GM19467 (cell line): ENCODE data around the gene RALY.

ENCODE experiments used
- ATAC-seq: cut with Tn5 transposase; IDR thresholded peaks from one replicate; pipeline ENCODE4 v1.9.1; 2021; ENCODE audit warnings: mild to moderate bottlenecking, moderate library complexity; ENCODE audit not compliant: unreplicated experiment

Gene RALY

GRCh38 chr20:34047010-34047687 is 53.4 kb downstream of the RALY start:
- ATAC-seq, result no peak

DNA sequence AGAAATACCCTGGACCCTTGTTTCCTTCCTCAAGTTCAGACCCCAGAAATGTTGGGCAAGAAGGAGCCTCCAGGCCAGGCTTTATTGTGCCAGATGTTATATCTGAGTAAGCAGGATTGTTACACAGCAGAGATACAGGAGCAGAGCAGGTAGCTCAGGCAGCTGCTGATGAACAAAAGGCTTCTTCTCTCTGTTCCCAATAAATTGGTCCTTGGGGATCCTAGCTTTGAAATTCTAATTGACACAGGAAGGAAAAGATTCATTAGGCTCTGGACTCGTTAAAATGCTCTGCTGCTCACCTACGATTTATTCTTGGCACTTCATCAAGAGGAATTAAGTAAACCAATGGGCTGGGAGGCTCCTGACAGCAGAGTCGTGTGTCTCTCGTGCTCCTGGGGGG is 54.2 kb downstream of the RALY start:
- ATAC-seq, result no peak

- ATAC-seq, result no peak
These were observed 55.7 kb downstream of the RALY start for GRCh38 chr20:34049389-34049788.

DNA sequence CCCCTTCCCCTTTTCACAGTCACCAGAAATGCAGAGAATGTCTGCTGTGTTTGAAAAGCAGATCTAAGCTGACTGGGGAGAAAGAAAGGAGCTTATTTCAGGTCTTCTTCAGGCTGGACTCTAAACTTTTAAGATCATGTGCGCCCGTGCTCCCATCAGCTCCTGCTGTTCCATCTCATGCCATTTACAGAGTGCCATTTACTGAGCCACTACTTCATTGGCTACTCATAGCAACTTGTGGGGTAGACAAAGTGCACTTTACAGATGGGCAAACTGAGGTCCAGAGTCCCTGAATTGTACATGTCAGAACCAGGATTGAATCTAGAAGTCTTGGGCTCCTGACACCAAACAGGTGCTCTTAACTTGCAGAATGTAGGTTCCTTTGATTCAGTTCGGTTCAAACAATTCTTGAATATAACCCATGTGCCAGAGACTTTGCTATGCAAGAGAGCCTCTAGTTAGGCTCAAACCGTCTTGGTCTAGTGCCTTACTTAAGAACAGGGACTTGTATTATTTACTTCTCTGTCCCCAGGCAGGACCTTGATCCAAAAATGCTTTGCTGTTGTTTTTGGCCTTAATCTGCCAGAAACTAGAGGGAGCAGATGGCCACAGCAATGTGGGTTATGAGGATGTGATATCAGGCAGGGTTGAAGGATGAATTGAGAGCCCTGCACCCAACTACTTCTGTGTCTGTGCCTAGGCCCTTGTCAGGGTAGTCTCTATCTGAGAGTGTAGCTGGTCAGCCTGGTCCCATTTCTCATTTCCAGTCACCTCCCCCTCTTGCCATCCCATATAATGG is 56.4 kb downstream of the RALY start:
- ATAC-seq, result no peak

- ATAC-seq, result no peak
These were observed 58.7 kb downstream of the RALY start for GRCh38 chr20:34052414-34052813.

GRCh38 chr20:34055290-34055689 is 61.6 kb downstream of the RALY start:
- no peak for ATAC-seq

GRCh38 chr20:34058831-34059230 is 65.1 kb downstream of the RALY start:
- ATAC-seq, result no peak

- no peak for ATAC-seq
These were observed 67.3 kb downstream of the RALY start for GRCh38 chr20:34060970-34061369.

GRCh38 chr20:34061695-34062094 is 68.0 kb downstream of the RALY start:
- ATAC-seq, result no peak

DNA sequence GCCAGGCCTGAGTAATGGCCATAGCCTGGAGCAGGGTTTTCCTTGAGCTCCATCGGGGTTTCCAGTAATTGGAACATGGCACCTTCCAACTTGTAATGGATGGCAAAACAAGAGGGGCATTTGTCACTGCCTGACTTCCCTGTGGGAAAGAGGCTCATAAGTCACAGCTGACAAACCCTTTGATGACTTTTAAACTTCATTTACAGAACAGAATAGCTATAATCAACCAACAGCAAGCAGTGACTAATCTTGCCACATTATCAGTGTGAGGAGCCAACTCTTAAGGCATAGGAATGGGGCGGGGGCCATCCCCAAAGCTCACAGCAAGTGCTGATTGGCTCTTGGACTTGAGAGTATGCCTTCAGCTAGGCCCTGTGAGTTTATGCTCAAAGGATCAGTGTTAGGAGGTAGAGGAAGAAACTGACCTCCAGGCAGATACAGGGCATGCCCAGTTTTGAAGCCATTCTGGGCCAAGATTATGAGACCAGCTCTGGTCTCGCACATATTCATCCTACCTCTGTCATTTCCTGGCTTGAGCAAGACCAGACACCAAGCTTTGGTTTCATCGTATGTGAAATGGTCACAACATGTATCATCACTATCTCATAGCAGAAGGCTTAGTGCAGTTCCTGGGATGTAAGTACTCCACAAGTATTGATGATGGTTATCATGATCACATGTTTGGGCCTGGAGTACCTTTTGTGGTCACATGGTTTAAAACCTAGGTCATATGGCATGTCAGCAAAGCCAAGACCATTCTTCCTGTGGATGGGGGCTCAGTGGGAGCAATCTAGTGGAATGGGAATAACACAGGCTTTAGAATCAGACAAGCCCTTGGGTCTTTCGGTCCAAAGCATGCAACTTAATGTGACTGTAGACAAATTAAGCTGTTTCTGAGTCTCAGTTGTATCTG is 69.1 kb downstream of the RALY start:
- ATAC-seq, result no peak

- ATAC-seq, result no peak
These were observed 70.6 kb downstream of the RALY start for GRCh38 chr20:34064286-34064685.

GRCh38 chr20:34065260-34065659 is 71.5 kb downstream of the RALY start:
- ATAC-seq, result no peak

GRCh38 chr20:34066476-34067090 is 72.9 kb downstream of the RALY start:
- ATAC-seq, result no peak

DNA sequence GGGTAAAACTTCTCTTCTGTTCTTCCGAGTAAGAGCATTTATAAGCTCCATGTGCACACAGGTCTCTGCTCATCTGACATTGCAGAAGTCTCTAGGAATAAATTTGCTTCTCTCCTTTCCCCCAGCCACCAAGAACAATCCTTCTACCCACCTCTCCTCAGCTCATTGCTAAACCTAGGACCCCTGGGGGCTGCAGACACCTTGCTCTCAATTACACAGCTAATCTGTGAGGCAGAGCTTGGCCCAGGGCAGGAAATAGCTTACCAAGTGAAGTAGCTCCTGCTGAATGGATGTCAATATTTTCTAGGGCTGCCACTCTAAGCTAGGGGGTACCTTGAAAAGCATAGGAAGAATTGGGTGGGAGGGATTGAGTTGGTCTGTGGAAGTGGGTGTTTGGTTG is 74.3 kb downstream of the RALY start:
- ATAC-seq, result no peak

- peak; percentile 56 for ATAC-seq
These were observed 75.8 kb downstream of the RALY start for GRCh38 chr20:34069341-34070078.

- ATAC-seq, result no peak
These were observed 76.3 kb downstream of the RALY start for GRCh38 chr20:34070079-34070439.

DNA sequence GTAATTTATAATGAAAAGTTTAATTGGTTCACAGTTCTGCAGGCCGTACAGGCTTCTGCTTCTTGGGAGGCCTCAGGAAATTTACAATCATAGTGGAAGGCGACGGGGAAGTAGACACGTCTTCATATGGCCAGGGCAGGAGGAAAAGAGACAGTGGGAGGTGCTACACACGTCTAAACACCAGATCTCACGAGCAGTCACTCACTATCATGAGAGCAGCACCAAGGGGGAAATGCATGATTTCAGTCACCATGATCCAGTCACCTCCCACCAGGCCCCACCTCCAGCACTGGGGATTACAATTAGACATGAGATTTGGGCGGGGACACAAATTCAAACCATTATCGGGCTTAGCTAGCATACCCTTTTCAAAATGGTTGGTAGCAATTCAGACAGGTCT is 77.1 kb downstream of the RALY start:
- ATAC-seq, result no peak

- ATAC-seq, result no peak
These were observed 78.4 kb downstream of the RALY start for GRCh38 chr20:34072076-34072475.

GRCh38 chr20:34072778-34073177 is 79.1 kb downstream of the RALY start:
- ATAC-seq, result no peak

- ATAC-seq, result no peak
These were observed 80.5 kb downstream of the RALY start for GRCh38 chr20:34074101-34074760.
